Midbrain (tissue), 1 donor: Measurements from ENCODE around the gene ADGRD1.
"Not testable (repeated sequence)": the region's sequence is repeated elsewhere in the genome, so short reads cannot be mapped to it uniquely, and the experiment has no call there.

ENCODE experiments used
- DNase-seq: peaks from one replicate; lab custom pipeline; 2025; lab: John Stamatoyannopoulos, UW

The ADGRD1 gene

GRCh38 chr12:131119345-131119744 lies 165.6 kb downstream of the ADGRD1 start:
- DNase-seq: not testable (repeated sequence)

GRCh38 chr12:131119936-131120335 lies 166.2 kb downstream of the ADGRD1 start:
- no peak for DNase-seq

- no peak for DNase-seq
These were observed 167.1 kb downstream of the ADGRD1 start for GRCh38 chr12:131120831-131121271.

- no peak for DNase-seq
These were observed 168.1 kb downstream of the ADGRD1 start for GRCh38 chr12:131121705-131122405.

GRCh38 chr12:131122631-131123030 lies 168.9 kb downstream of the ADGRD1 start:
- DNase-seq: no peak

- no peak for DNase-seq
These were observed 170.1 kb downstream of the ADGRD1 start for GRCh38 chr12:131123817-131124216.

- DNase-seq: no peak
These were observed 171.0 kb downstream of the ADGRD1 start for GRCh38 chr12:131124487-131125280.

- no peak for DNase-seq
These were observed 173.0 kb downstream of the ADGRD1 start for GRCh38 chr12:131126662-131127173.

GRCh38 chr12:131128556-131128955 lies 174.8 kb downstream of the ADGRD1 start:
- DNase-seq: no peak

GRCh38 chr12:131128966-131129619 lies 175.4 kb downstream of the ADGRD1 start:
- not testable (repeated sequence) for DNase-seq

GRCh38 chr12:131129839-131130238 lies 176.1 kb downstream of the ADGRD1 start:
- DNase-seq: no peak

GRCh38 chr12:131130311-131130911 lies 176.7 kb downstream of the ADGRD1 start:
- no peak for DNase-seq

- DNase-seq: no peak
These were observed 177.5 kb downstream of the ADGRD1 start for GRCh38 chr12:131131077-131131807.

- DNase-seq: no peak
These were observed 178.1 kb downstream of the ADGRD1 start for GRCh38 chr12:131131808-131132117.

- DNase-seq: peak; percentile 29
These were observed 178.6 kb downstream of the ADGRD1 start for GRCh38 chr12:131132118-131132892.

GRCh38 chr12:131133015-131133905 lies 179.6 kb downstream of the ADGRD1 start:
- no peak for DNase-seq

GRCh38 chr12:131133994-131134393 lies 180.3 kb downstream of the ADGRD1 start:
- DNase-seq: no peak

GRCh38 chr12:131134523-131135310 lies 181.0 kb downstream of the ADGRD1 start:
- no peak for DNase-seq

GRCh38 chr12:131135311-131135785 lies 181.6 kb downstream of the ADGRD1 start:
- no peak for DNase-seq
